NOMO-1 (cell line): Measurements from ENCODE around the gene CDH12.
"Not testable (repeated sequence)": the region's sequence is repeated elsewhere in the genome, so short reads cannot be mapped to it uniquely, and the experiment has no call there.

Experiments used
- DNase-seq, 2 experiments: peaks; one replicate each; lab custom pipeline; 2025; ENCODE audit not compliant: unreplicated experiment in 2 of 2; lab: John Stamatoyannopoulos, UW

CDH12 gene

GRCh38 chr5:22776285-22776684 is 76.9 kb downstream of the CDH12 start:
- no peak for DNase-seq

- not testable (repeated sequence) for DNase-seq
Observed at GRCh38 chr5:22774214-22774613, 78.9 kb downstream of the CDH12 start.

GRCh38 chr5:22764736-22765135 is 88.4 kb downstream of the CDH12 start:
- DNase-seq, result no peak

- DNase-seq, result no peak
Observed at GRCh38 chr5:22757776-22758175, 95.4 kb downstream of the CDH12 start.

GRCh38 chr5:22754155-22754554 is 99.0 kb downstream of the CDH12 start:
- DNase-seq, result no peak

- DNase-seq, result no peak
Observed at GRCh38 chr5:22751536-22751935, 101.6 kb downstream of the CDH12 start.

GRCh38 chr5:22736443-22737003 is 116.6 kb downstream of the CDH12 start:
- no peak for DNase-seq

GRCh38 chr5:22734907-22735306 is 118.2 kb downstream of the CDH12 start:
- no peak for DNase-seq

- DNase-seq, result no peak
Observed at GRCh38 chr5:22728610-22729009, 124.5 kb downstream of the CDH12 start.

- no peak for DNase-seq
Observed at GRCh38 chr5:22722491-22722890, 130.7 kb downstream of the CDH12 start.

- DNase-seq, result no peak
Observed at GRCh38 chr5:22722056-22722455, 131.1 kb downstream of the CDH12 start.

GRCh38 chr5:22719842-22720241 is 133.3 kb downstream of the CDH12 start:
- DNase-seq, result no peak

GRCh38 chr5:22710660-22711059 is 142.5 kb downstream of the CDH12 start:
- no peak for DNase-seq

GRCh38 chr5:22709743-22710142 is 143.4 kb downstream of the CDH12 start:
- no peak for DNase-seq

GRCh38 chr5:22708770-22709328 is 144.3 kb downstream of the CDH12 start:
- DNase-seq, result no peak

- no peak for DNase-seq
Observed at GRCh38 chr5:22706901-22707300, 146.2 kb downstream of the CDH12 start.

GRCh38 chr5:22699319-22699718 is 153.8 kb downstream of the CDH12 start:
- DNase-seq, result no peak

- no peak for DNase-seq
Observed at GRCh38 chr5:22693121-22693520, 160.0 kb downstream of the CDH12 start.

- no peak for DNase-seq
Observed at GRCh38 chr5:22683050-22683449, 170.1 kb downstream of the CDH12 start.

- DNase-seq, result no peak
Observed at GRCh38 chr5:22678886-22679285, 174.3 kb downstream of the CDH12 start.

GRCh38 chr5:22673131-22673530 is 180.0 kb downstream of the CDH12 start:
- no peak for DNase-seq

- DNase-seq, result no peak
Observed at GRCh38 chr5:22669345-22669744, 183.8 kb downstream of the CDH12 start.

GRCh38 chr5:22665801-22666200 is 187.3 kb downstream of the CDH12 start:
- no peak for DNase-seq
